ENCODE measurements around the gene FAM171A1. TPM values are rescaled to one million over a fixed set of nuclear protein-coding genes. Genes with fewer than 3 reads are reported as not detected.

Gene FAM171A1
- total RNA-seq, 2 experiments from 2014 or later: 4.2 to 5.1 TPM

- no peak overlapping the region for H3K4me3 Mint-ChIP-seq
- intact Hi-C loops (cut with micrococcal nuclease): no loop called here
- DNase-seq: no peak
- H3K4me1 Mint-ChIP-seq (ENCODE audit: low read depth): peaks cover 2% of the 10 kb centered on the region
- no peaks in the 10 kb centered on the region for H3K9me3 Mint-ChIP-seq
- H3K27me3 Mint-ChIP-seq: no peaks in the 10 kb centered on the region
- ChIA-PET POLR2A (no interaction called here), CTCF (no interaction called here)
- no peaks in the 10 kb centered on the region for H3K36me3 Mint-ChIP-seq (ENCODE audit: low read depth)
- no peak for TF ChIP-seq CTCF (IDR thresholded peaks at IDR 0.05)
- no peak for ATAC-seq
- no peak overlapping the region for H3K27ac Mint-ChIP-seq
Measured at GRCh38 chr10:15216700-15217099, 154.4 kb downstream of the FAM171A1 start.

GRCh38 chr10:15214237-15214636, 156.9 kb downstream of the FAM171A1 start:
- Mint-ChIP-seq H3K4me3 (no peak overlapping the region), H3K9me3 (no peaks in the 10 kb centered on the region), H3K27ac (no peak overlapping the region), H3K36me3 (ENCODE audit: low read depth) (no peaks in the 10 kb centered on the region), H3K4me1 (ENCODE audit: low read depth) (peaks cover 22% of the 10 kb centered on the region), H3K27me3 (no peaks in the 10 kb centered on the region)
- DNase-seq: no peak
- POLR2A ChIA-PET: no interaction called here
- no peak for ATAC-seq
- intact Hi-C loops (cut with micrococcal nuclease): no loop called here
- CTCF ChIA-PET: no interaction called here
- TF ChIP-seq CTCF (IDR thresholded peaks at IDR 0.05): no peak

GRCh38 chr10:15213461-15213861, 157.6 kb downstream of the FAM171A1 start:
- H3K27ac Mint-ChIP-seq: no peak overlapping the region
- no peak for TF ChIP-seq CTCF (IDR thresholded peaks at IDR 0.05)
- POLR2A ChIA-PET: interaction anchor here (0.6 kb wide), 1 partner anchor 328 kb away, joined by 4 read pairs; no protein-coding TSS in a partner anchor

GRCh38 chr10:15211464-15211979, 159.6 kb downstream of the FAM171A1 start:
- peak; percentile 8 for DNase-seq
- no peaks in the 10 kb centered on the region for H3K27me3 Mint-ChIP-seq
- POLR2A ChIA-PET: interaction anchor here (0.7 to 2.1 kb wide), 3 partner anchors 14 to 86 kb away, joined by 3 to 6 read pairs (median 3); no protein-coding TSS in a partner anchor
- peaks cover 45% of the 10 kb centered on the region for H3K4me1 Mint-ChIP-seq (ENCODE audit: low read depth)
- no peak for ATAC-seq
- CTCF ChIA-PET: interaction anchor here (1.0 to 1.7 kb wide), 5 partner anchors 11 to 337 kb away, joined by 3 to 6 read pairs (median 3); no protein-coding TSS in a partner anchor
- no peaks in the 10 kb centered on the region for H3K36me3 Mint-ChIP-seq (ENCODE audit: low read depth)
- H3K27ac Mint-ChIP-seq: no peak overlapping the region
- no peak for TF ChIP-seq CTCF (IDR thresholded peaks at IDR 0.05)
- intact Hi-C loops (cut with micrococcal nuclease): no loop called here
- no peak overlapping the region for H3K4me3 Mint-ChIP-seq
- no peaks in the 10 kb centered on the region for H3K9me3 Mint-ChIP-seq

More at GRCh38 chr10:15213461-15213861, 157.6 kb downstream of the FAM171A1 start:
- peaks cover 28% of the 10 kb centered on the region for H3K4me1 Mint-ChIP-seq (ENCODE audit: low read depth)
- H3K9me3 Mint-ChIP-seq: no peaks in the 10 kb centered on the region
- H3K4me3 Mint-ChIP-seq: no peak overlapping the region
- H3K36me3 Mint-ChIP-seq (ENCODE audit: low read depth): no peaks in the 10 kb centered on the region
- intact Hi-C loops (cut with micrococcal nuclease): no loop called here
- CTCF ChIA-PET: interaction anchor here (1.3 kb wide), 1 partner anchor 220 kb away, joined by 3 read pairs; no protein-coding TSS in a partner anchor
- no peak for DNase-seq
- ATAC-seq: no peak
- H3K27me3 Mint-ChIP-seq: no peaks in the 10 kb centered on the region

- Mint-ChIP-seq H3K4me1 (ENCODE audit: low read depth) (peaks cover 50% of the 10 kb centered on the region), H3K27ac (no peak overlapping the region)
- POLR2A ChIA-PET: interaction anchor here (2.1 kb wide), 1 partner anchor 43 kb away, joined by 6 read pairs; no protein-coding TSS in a partner anchor
Measured at GRCh38 chr10:15210521-15210920, 160.6 kb downstream of the FAM171A1 start.

More at GRCh38 chr10:15210521-15210920, 160.6 kb downstream of the FAM171A1 start:
- no peaks in the 10 kb centered on the region for H3K27me3 Mint-ChIP-seq
- ATAC-seq (no peak), DNase-seq (no peak)
- CTCF ChIA-PET: interaction anchor here (0.6 to 1.7 kb wide), 6 partner anchors 12 to 338 kb away, joined by 3 to 6 read pairs (median 3); partner anchors contain the start of gene FAM171A1
- intact Hi-C loops (cut with micrococcal nuclease): no loop called here
- no peak overlapping the region for H3K4me3 Mint-ChIP-seq
- no peaks in the 10 kb centered on the region for H3K9me3 Mint-ChIP-seq
- TF ChIP-seq CTCF (IDR thresholded peaks at IDR 0.05): no peak
- H3K36me3 Mint-ChIP-seq (ENCODE audit: low read depth): no peaks in the 10 kb centered on the region

Measured in activated CD8-positive, alpha-beta T cell treated with anti-CD3 and anti-CD28 coated beads for 36 hours (primary cell).